Measurements from ENCODE around the gene CTSD. TPM values are rescaled to one million over a fixed set of nuclear protein-coding genes. Genes with fewer than 3 reads are reported as not detected.

Gene CTSD
- total RNA-seq, 2 donors from 2014 or later = 782 to 1,042 TPM

DNA sequence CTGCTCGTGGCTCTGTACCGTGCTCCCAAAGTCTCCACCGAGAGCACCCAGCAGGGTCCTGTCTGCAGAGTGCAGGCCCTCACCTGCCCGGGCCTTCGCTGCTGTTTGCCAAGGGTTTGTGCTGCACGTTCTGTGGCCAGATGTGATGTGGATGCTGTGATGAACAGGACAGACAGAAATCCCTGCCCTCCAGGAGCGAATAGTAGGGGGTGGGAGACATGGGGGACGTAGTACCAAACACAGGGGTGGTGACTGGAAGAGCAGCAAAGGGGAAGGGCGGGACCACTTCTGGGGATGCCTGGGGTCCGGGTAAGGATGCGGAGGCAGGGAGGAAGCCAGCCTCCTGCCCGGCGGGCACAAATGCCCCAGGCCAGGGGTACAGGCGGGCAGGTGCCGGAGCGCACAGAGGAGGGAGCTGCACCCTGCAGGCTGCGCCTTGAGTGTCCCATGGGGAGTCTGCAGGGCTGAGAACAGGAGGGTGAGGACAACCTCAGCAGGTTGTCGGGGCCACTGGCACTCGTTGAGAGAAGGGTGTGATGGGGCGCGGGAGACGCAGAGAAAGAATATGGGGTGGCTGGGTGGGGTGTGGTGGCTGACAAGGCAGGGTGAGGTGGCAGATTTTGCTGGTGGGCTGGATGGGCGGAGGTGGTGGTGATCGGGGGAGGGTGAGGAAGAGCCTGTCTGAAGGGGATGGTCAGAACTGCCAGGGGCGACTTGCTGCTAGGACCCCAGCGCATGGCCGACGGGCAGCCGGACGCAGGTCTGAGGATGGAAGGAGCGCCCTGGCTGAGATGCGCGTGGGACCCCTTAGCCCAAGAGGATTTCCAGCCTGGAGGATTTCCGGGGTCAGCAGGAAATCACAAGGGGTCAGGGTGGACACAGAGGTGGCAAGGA lies 16.3 kb upstream of the CTSD start:
- DNase-seq (ENCODE audit: low spot score) = no peak
- TF ChIP-seq, protein P1, sequence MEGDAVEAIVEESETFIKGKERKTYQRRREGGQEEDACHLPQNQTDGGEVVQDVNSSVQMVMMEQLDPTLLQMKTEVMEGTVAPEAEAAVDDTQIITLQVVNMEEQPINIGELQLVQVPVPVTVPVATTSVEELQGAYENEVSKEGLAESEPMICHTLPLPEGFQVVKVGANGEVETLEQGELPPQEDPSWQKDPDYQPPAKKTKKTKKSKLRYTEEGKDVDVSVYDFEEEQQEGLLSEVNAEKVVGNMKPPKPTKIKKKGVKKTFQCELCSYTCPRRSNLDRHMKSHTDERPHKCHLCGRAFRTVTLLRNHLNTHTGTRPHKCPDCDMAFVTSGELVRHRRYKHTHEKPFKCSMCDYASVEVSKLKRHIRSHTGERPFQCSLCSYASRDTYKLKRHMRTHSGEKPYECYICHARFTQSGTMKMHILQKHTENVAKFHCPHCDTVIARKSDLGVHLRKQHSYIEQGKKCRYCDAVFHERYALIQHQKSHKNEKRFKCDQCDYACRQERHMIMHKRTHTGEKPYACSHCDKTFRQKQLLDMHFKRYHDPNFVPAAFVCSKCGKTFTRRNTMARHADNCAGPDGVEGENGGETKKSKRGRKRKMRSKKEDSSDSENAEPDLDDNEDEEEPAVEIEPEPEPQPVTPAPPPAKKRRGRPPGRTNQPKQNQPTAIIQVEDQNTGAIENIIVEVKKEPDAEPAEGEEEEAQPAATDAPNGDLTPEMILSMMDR (IDR thresholded peaks at IDR 0.05) = no peak
- Histone ChIP-seq H3K27ac (no peak overlapping the region), H3K4me3 (no peak overlapping the region), H3K4me1 (no peaks in the 10 kb centered on the region), H3K9me3 (no peaks in the 10 kb centered on the region), H3K27me3 (no peaks in the 10 kb centered on the region), H3K36me3 (no peaks in the 10 kb centered on the region)

DNA sequence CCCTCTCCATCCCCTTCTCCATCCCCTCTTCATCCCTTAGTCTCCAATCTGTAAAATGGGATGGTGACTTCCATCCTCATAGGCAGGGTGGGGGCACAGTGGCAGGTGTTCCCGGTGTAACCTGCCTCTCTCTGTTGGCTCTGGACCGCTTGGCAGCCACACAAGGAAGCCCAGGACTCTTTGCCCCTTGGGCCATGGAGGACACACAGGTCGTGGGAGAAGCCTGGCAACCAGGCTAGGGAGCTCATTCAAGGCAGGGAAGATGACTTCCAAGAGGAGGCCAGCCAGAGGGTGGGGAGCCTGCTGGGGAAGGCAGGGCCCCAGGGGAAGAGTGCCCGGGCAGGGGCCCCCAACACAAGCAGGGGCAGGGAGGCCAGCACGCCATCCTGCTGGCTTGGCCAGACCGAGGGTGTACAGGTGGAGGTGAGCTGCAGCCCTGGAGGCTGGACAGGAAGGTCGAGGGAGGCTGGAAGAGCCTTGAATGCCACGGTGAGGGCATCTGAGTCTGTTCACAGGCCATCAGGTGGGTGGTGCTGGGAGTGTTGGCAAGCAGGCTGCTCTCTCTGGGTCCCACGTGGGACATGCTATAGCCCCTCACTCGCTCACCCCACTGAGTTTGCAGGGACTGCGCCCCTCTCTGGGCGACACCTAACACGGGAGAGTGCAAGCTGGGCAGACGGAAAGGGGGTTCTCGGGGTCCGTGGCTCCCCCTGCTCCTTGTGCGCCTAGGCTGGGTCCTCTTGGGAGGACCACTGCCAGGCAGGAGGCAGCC lies 15.5 kb upstream of the CTSD start:
- no peak for DNase-seq (ENCODE audit: low spot score)
- TF ChIP-seq, protein P1 (IDR thresholded peaks at IDR 0.05) = no peak
- H3K36me3 ChIP-seq = no peaks in the 10 kb centered on the region
- no peak overlapping the region for H3K4me3 ChIP-seq
- H3K9me3 ChIP-seq = no peaks in the 10 kb centered on the region
- H3K4me1 ChIP-seq = no peaks in the 10 kb centered on the region
- H3K27ac ChIP-seq = no peak overlapping the region
- no peaks in the 10 kb centered on the region for H3K27me3 ChIP-seq

DNA sequence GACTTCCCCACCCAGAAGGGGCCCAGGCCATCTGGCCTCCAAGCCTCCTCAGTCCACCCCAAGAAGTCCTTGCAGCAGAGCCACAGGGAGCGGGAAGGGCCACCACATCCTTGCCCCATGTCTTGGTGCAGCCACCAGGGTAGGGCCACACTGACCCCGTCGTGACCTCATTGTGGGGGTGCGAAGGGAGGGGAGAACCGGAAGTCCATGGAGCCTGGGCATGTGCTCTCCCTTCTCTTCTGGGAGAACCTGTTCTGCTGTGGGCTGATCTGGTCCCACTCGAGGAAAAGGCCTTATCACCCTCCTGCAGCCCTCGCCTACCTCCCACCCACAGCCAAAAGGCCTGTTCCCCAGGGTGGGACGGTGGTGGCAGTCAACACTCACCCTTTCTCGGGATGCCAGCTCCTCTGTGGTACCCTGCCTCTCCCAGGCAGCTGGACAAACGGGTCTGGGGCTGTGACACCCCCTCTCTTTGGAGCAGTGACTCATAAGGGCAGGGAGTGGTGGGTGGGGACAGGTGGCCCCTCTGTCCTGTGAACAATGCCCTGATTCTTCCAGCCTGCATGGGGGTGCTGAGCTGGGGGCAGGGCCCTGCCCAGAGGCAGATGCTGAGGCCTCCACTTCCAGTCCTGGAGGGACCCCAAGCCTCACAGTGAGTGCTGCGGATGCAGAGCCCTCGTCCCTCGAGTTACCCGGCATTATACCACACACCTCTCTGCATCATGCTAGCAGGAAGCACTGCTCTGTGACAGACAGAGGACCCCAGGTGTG lies 14.6 kb upstream of the CTSD start:
- Histone ChIP-seq H3K36me3 (no peaks in the 10 kb centered on the region), H3K4me1 (no peaks in the 10 kb centered on the region), H3K9me3 (no peaks in the 10 kb centered on the region), H3K27ac (no peak overlapping the region), H3K4me3 (no peak overlapping the region), H3K27me3 (no peaks in the 10 kb centered on the region)
- TF ChIP-seq, protein P1 (IDR thresholded peaks at IDR 0.05) = no peak
- DNase-seq (ENCODE audit: low spot score) = no peak

DNA sequence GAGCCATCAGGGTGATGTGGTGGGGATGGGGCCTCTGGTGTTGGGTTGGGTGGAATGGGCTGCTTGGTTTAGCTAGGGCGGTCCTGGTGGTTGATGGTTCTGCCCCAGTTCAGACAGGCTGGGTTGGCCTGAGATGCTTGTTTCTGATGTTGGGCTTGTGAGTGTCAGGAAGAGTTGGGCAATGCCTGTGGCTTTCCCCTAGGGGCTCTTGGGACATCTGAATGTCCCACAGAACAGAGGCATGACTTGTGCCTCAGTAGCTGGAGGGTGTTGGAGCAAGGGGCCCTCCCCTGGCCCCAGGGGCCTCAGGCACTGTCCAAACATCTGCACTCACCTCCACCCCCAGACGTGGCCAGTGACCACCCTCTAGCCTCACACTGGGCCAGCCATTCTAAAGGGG lies 14.0 kb upstream of the CTSD start:
- Histone ChIP-seq H3K4me1 (peaks cover 0 to 6% of the 10 kb centered on the region in 2 donors), H3K27ac (no peak overlapping the region), H3K36me3 (no peaks in the 10 kb centered on the region), H3K27me3 (no peaks in the 10 kb centered on the region), H3K4me3 (no peak overlapping the region), H3K9me3 (no peaks in the 10 kb centered on the region)
- DNase-seq (ENCODE audit: low spot score) = no peak
- TF ChIP-seq, protein P1 (IDR thresholded peaks at IDR 0.05) = no peak

DNA sequence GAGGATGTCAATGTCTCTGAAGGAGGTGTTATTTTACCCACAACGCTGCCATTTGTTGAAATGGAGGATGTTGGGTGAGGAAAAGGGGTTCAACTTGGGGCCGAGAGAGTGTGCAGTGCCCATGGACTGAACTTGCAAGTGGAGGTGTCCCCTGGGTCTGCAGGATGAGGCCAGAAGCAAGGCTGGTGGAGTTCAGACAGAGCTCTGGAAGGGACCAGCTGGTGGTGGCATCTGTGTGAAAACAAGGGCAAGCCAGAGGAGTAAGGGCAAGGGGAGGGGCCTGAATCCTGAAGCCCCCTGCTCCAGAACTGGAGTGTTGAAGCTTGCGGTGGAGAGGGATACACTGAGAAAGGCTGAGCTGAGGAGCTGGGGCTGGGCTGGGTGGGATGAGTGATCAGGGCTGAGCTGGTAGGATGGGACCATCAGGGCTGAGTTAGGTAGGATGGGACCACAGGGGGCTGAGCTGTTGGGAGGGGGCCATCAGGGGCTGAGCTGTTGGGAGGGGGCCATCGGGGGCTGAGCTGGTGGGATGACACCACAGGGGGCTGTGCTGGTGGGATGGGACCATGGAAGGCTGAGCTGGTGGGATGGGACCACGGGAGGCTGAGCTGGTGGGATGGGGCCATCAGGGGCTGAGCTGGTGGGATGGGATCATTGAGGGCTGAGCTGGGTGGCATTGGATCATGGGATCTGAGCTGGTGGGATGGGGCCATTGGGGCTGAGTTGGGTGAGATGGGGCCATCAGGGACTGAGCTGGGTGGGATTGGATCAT lies 13.4 kb upstream of the CTSD start:
- no peaks in the 10 kb centered on the region for H3K9me3 ChIP-seq
- H3K4me3 ChIP-seq = no peak overlapping the region
- no peaks in the 10 kb centered on the region for H3K36me3 ChIP-seq
- H3K27me3 ChIP-seq = no peaks in the 10 kb centered on the region
- no peak overlapping the region for H3K27ac ChIP-seq
- peaks cover 0 to 12% of the 10 kb centered on the region in 2 donors for H3K4me1 ChIP-seq
- no peak for DNase-seq (ENCODE audit: low spot score)
- TF ChIP-seq, protein P1 (IDR thresholded peaks at IDR 0.05) = no peak

Data from right atrium auricular region (tissue), 2 donors.